ENCODE measurements around the gene AURKAIP1.
A peak's percentile ranks its signal among the peaks of the same experiment; 100 is the strongest.

Gene AURKAIP1

DNA sequence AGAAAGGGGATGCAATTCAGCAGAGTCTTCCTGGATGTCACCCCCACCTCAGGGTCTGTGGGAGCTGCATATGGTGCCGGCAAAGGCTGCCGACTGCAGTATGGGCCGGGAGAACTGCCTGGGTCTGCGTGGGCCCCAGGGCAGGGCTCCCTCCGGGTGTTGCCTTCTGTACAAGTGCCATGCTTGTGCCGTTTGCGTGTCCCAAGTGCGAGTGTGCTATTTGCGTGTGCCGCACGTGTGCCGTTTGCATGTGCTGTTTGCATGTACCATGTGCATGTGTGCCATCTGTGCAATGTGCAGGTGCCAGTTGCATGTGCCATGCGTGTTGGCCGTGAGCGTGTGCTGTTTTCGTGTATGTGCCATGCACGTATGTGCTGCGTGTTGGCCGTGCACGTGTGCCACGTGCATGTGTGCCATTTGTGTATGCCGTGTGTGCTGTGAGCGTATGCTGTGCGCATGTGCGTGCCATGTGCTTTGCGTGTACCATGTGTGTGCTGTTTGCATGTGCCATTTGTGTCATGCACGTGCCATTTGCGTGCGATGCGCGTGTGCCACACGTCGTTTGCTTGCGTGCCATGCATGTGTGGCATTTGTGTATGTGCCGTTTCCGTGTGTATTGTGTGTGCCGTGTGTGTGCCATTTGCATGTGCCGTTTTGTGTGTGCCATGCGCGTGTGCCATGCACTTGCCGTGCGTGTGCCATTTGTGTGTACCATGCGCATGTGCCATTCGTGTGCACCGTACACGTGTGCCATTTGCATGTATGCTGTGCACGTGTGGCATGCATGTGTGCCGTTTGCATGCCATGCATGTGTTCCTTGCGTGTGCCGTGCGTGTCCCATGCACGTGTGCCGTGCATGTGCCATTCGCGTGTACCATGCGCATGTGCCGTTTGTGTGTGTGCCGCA is 45.5 kb downstream of the AURKAIP1 start:
- no peak for DNase-seq
- in situ Hi-C loops (cut with HindIII; ENCODE audit: low pct_ligation_motif_present, low pct_unique_long_range_greater_than_20kb, low sequenced_read_pairs): no loop called here

DNA sequence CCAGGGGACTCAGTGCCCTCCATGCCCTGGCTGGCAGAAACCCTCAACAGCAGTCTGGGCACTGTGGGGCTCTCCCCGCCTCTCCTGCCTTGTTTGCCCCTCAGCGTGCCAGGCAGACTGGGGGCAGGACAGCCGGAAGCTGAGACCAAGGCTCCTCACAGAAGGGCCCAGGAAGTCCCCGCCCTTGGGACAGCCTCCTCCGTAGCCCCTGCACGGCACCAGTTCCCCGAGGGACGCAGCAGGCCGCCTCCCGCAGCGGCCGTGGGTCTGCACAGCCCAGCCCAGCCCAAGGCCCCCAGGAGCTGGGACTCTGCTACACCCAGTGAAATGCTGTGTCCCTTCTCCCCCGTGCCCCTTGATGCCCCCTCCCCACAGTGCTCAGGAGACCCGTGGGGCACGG is 46.8 kb downstream of the AURKAIP1 start:
- in situ Hi-C loops (cut with HindIII; ENCODE audit: low pct_ligation_motif_present, low pct_unique_long_range_greater_than_20kb, low sequenced_read_pairs): no loop called here
- DNase-seq: no peak

DNA sequence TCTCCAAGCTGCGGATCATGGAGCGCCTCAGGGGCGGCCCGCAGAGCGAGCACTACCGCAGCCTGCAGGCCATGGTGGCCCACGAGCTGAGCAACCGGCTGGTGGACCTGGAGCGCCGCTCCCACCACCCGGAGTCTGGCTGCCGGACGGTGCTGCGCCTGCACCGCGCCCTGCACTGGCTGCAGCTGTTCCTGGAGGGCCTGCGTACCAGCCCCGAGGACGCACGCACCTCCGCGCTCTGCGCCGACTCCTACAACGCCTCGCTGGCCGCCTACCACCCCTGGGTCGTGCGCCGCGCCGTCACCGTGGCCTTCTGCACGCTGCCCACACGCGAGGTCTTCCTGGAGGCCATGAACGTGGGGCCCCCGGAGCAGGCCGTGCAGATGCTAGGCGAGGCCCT is 47.7 kb downstream of the AURKAIP1 start:
- DNase-seq: no peak
- in situ Hi-C loops (cut with HindIII; ENCODE audit: low pct_ligation_motif_present, low pct_unique_long_range_greater_than_20kb, low sequenced_read_pairs): no loop called here

DNA sequence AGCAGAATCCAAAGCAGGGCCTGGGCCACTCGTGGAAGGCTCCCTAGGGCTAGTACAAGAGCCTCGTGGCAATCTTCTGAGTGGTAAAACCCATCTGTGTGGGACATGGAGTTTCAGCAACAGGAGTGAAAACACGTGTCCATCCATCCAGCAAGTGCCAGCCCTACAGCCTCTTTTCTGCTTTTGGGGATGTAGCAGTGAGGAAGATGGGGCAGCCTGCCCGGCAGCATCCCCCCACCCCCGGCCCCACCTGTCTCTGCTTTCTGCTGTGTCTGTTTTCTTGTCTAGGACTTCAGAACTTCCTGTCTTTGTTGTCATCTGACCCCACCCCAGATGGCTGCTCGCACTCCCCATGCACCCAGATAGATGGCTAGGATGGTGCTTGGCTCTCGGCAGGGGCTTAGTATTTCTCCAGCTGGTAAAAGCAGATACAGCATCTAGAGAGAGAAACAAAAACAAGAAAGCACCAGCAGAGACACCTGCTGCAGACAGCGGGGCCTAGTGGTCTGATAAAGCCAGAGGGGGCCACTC is 48.9 kb downstream of the AURKAIP1 start:
- no peak for DNase-seq
- in situ Hi-C loops (cut with HindIII; ENCODE audit: low pct_ligation_motif_present, low pct_unique_long_range_greater_than_20kb, low sequenced_read_pairs): no loop called here

DNA sequence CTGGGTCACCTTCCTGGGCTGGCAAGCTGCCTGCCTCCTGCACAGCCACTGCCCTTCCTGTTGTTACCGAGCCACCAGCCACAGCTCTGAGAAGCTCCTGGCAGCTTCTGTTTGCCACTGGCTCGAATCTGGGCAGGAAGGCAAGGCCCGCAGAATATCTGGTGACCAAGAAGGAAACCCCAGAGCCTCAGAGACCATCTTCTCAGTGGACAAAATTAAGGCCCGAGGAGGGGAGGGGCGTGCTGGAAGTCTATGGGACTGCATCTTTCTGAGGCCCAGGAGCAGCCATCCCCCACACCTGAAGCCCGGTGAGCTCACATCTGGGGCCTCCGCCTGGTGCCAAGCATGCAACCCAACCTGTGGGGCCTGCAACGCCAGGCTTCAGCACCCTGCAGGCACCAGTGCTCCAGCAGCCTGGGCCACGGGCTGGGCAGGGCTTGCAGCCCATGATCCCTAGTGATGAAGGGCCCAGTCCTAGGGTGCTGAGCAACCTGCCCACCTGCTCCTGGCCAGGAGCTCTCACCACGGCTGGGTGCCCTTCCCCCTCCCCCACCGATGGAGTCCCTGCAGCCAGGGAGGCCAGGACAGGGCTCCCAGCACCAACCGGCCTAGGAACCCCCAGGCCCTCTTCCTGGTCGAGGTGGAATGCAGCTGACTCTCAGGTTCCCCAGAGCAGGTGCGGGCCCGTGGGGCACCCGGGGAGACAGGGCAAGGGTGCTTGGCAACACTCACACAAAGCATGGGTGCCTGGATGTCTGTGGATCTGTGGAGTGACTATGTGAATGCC is 49.5 kb downstream of the AURKAIP1 start:
- in situ Hi-C loops (cut with HindIII; ENCODE audit: low pct_ligation_motif_present, low pct_unique_long_range_greater_than_20kb, low sequenced_read_pairs): no loop called here
- no peak for DNase-seq

DNA sequence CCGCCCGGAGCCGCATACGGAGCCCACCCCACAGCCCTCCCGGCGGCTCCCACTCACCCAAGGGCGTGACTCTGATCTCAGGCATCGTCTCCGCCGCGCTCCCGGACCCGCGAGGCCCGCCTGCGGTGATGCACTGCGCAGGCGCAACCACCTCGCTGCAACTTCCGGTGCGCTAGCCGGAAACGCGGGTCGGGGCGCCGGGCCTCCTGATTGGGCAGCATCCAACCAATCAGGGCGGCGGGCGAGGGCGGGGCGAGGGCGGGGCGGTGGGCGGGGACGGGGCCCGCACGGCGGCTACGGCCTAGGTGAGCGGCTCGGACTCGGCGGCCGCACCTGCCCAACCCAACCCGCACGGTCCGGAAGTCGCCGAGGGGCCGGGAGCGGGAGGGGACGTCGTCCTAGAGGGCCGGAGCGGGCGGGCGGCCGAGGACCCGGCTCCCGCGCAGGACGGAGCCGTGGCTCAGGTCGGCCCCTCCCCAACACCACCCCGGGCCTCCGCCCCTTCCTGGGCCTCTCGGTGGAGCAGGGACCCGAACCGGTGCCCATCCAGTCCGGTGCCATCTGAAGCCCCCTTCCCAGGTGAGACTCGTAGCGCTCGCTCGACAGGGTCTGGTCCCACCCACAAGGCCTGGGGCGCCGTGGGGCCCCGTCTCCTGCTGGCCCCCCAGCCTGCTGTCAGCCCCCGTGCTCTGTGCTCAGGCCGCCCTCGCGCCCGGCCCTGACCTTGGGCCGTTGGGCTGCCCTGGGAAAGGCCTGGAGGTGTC is 50.3 kb downstream of the AURKAIP1 start, which contains the start of the genes CPTP and INTS11:
Gene CPTP, plus strand, starts transcription at position 279 of the 764 bp plus-strand sequence. CDS start 2,109 bp downstream, outside the sequence.
Gene INTS11, minus strand, starts transcription at position 137 of the 764 bp plus-strand sequence. Its CDS starts 52 bp downstream, at position 85.
- peak; percentile 87 for DNase-seq
- in situ Hi-C loops (cut with HindIII; ENCODE audit: low pct_ligation_motif_present, low pct_unique_long_range_greater_than_20kb, low sequenced_read_pairs): no loop called here

DNA sequence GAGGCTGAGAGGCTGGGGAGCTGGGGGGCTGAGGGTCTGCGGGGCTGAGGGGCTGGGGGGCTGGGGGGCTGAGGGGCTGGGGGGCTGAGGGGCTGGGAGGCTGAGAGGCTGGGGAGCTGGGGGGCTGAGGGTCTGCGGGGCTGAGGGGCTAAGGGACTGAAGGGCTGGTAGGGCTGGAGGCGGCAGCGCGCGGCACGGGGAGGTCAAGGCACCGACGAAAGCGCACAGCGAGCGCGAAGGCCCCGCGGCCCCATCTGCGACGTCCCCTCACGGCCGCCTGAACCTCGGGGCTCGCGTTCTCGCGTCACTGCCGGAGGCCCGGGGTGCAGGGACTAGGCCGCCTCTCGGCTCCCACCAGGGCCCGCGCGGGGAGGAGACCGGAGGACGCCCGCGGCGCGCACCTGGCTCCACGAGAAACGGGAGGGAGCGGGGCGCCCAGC is 50.9 kb downstream of the AURKAIP1 start:
- no peak for DNase-seq
- in situ Hi-C loops (cut with HindIII; ENCODE audit: low pct_ligation_motif_present, low pct_unique_long_range_greater_than_20kb, low sequenced_read_pairs): no loop called here

Data from ACHN (cell line).